ENCODE measurements around the gene ST3GAL2.
A peak's percentile ranks its signal among the peaks of the same experiment; 100 is the strongest.

The ST3GAL2 gene

DNA sequence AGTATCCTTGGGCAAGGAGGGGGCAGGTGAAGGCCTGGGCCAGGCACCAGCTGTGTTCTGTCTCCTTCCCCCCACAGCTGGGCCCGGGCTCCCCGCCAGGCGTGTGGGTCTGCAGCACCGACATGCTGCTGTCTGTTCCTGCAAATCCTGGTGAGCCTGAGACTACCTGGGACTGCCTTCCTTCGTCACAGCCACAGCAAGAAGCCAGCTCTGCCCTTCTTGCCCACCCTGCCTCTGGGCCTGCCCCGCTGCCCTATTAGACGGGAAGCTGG is 27.8 kb upstream of the ST3GAL2 start:
- no peak for DNase-seq (ENCODE audit: low read depth)
- no peak overlapping the region for H3K4me3 ChIP-seq (ENCODE audit: low read depth, low read length)

GRCh38 chr16:70465999-70466804 is 27.3 kb upstream of the ST3GAL2 start:
- no peak overlapping the region for H3K4me3 ChIP-seq (ENCODE audit: low read depth, low read length)
- no peak for DNase-seq (ENCODE audit: low read depth)
- no peak for TF ChIP-seq CTCF (conservative IDR thresholded peaks at IDR 0.05; ENCODE audit: low read depth, low read length)

More for the DNA sequence above, 27.8 kb upstream of the ST3GAL2 start:
- no peak for TF ChIP-seq CTCF (conservative IDR thresholded peaks at IDR 0.05; ENCODE audit: low read depth, low read length)

DNA sequence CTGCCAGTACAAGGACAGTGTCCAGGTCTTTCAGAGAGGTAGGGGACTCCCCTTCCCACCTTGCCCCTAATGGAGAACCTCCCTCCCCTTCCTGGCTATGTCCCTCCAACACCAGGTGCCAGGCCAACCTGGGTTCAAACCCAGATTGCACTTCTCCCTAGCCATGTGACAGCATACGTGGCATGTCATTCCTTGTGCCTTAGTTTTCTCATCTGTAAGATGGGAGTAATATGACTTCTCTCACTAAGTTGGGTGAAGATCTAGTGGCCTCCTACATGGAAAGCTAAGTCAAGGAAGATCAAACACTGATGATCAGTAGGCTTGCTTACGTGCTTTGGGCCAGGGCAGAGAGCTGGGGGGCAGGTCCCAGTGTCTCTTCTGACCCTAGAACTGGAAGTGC is 24.3 kb upstream of the ST3GAL2 start:
- TF ChIP-seq CTCF (conservative IDR thresholded peaks at IDR 0.05; ENCODE audit: low read depth, low read length), result no peak
- H3K4me3 ChIP-seq (ENCODE audit: low read depth, low read length), result no peak overlapping the region
- no peak for DNase-seq (ENCODE audit: low read depth)

- no peak overlapping the region for H3K4me3 ChIP-seq (ENCODE audit: low read depth, low read length)
- no peak for DNase-seq (ENCODE audit: low read depth)
- TF ChIP-seq CTCF (conservative IDR thresholded peaks at IDR 0.05; ENCODE audit: low read depth, low read length), result no peak
These were observed 21.9 kb upstream of the ST3GAL2 start for GRCh38 chr16:70460737-70461261.

DNA sequence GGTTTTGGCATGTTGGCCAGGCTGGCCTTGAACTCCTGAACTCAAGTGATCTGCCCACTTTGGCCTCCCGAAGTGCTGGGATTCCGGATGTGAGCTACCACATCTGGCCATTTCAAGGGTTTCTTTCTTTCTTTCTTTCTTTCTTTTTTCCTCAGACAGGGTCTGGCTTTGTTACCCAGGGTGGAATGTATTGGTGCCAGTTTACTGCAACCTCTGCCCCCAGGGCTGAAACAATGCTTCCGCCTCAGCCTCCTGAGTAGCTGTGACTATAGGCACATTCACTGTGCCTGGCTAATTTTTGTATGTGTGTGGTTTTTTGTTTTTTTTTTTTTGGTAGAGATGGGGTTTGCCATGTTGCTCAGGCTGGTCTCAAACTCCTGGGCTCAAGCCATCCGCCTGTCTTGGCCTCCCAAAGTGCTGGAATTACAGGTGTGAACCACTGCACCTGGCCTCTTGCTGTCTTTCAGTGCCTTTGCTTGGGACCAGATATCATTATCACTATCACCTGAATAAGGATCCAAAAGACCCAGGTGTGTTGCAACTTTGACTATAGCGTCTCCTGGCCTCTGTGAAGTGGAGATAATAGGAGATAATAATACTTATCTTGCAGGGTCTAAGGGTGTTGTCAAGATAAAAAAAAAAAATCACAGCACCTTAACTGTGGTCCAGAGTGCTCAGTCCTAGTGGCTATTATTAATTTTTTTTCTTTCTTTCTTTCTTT is 18.7 kb upstream of the ST3GAL2 start:
- no peak for DNase-seq (ENCODE audit: low read depth)
- no peak for TF ChIP-seq CTCF (conservative IDR thresholded peaks at IDR 0.05; ENCODE audit: low read depth, low read length)
- no peak overlapping the region for H3K4me3 ChIP-seq (ENCODE audit: low read depth, low read length)

DNA sequence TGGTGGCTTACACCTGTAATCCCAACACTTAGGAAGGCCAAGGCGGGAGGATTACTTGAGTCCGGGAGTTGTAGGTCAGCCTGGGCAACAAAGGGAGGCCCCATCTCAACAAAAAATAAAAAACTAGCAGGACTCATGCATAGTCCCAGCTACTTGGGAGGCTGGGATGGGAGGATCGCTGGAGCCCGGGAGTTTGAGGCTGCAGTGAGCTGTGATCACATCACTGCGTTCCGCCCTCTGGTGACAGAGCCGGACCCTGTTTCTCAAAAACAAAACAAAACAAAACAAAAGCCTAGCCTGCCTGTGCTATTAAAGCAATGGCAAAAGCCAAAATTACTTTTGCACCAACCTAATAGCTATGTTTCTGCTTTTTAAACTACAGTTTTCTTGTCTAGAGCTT is 17.0 kb upstream of the ST3GAL2 start:
- no peak for DNase-seq (ENCODE audit: low read depth)
- H3K4me3 ChIP-seq (ENCODE audit: low read depth, low read length), result no peak overlapping the region

More for the DNA sequence above, 17.0 kb upstream of the ST3GAL2 start:
- TF ChIP-seq CTCF (conservative IDR thresholded peaks at IDR 0.05; ENCODE audit: low read depth, low read length), result peak; percentile 5

Data from choroid plexus epithelial cell (primary cell).